Activated CD4-positive, alpha-beta T cell treated with anti-CD3 and anti-CD28 coated beads, Interleukin-2, amount 50 U/mL, for 1 hour (primary cell): ENCODE measurements around the gene KCNG4.

Experiments
- DNase-seq: peaks from one replicate; pipeline ENCODE4 v3.0.0-alpha.2; 2020

Gene KCNG4

DNA sequence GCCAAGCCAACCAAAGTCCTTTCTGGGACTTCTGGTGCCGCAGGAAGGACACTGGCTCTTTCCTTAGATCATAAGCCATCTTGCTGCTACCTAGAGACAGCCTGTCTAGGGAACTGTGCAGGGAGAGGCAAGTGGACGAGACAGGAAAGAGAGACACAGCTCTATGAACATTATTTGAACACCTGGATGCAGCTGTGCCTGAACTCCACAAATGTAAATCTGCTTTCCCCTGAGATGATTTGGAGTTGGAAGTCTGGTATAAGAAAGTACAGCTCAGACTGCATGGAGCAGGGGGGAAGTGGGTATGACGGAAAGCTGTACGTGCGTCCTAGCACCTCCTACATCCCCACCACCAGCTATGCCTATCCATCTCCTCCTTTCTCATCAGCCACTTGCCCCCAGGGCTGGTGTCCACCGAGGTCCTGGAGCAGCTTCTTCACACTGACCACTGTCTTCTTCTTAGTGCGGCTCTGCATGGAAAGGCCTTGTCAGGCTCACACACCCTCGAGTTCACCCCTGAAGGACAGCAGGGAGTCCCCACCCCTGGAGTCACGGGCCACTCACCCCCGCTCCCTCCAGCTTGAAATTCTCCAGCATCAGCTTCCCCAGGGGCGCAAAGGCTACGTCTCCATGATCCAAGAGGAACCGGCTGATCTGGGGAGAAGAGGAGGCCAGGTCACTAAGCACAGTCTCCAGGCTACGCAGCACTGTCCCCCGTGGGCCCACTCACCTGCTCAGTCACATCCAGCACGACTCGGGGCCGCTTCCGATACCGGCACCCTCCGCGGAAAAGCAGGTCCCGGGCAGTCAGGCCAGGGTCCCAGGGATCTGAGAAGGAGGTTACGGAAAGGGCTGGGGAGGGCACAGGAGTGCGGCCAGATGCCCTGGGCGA is 56.9 kb downstream of the KCNG4 start:
- DNase-seq = no peak

DNA sequence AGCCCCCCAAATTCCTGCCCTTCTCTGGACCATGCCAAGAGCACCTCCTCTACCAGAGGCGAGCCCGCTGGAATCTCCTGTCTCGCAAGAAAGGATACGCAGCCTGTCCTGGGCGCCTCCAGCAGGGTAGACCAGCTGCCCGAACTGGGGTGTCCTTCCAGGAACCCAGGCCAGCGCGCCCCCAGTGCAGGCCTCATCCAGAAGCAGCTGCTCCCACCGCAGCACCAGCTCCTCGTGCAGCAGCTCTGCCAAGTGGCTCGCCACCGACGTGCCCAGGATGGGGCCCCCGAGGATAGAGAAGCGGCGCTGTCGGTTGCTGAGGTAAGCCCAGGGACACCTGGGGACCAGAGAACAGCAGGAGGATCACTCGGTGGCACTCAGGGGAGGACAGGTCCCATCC is 57.7 kb downstream of the KCNG4 start:
- DNase-seq = no peak

DNA sequence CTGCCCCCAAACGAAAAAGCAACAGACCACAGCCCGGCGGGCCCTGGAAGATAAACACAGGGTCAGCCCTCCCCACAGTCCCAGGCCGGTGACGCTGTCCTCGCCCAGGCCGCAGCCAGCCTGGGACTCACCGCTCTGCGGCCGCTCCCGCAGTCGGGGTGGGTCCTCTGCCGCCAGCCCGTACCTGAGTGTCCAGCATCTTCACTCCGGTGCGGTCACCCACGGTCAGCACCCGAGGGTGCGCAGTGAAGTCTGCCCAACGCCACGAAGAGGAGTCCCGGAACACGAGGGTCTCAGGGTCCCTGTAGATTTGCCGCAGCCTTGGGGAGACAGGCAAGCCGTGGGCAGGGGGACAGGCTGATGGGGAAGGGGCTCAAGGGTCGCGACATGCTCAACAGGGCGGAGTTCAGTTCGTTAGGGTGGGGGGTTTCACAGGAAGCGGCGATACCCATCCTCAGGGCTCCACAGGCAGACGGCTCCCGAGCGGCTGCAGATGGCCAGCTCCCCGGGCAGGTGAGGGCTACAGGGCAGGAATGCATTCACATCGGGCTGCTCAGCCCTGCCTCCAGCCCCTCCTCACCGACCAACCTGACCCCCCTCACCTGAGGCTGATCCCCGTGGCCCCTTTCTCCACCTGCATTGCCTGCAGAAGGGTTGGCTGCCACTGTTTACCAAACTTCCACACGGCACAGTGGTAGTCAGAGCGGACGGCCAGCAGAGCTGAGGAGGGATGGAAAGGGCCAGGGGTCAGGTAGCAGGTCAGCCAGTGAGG is 58.5 kb downstream of the KCNG4 start:
- no peak for DNase-seq

DNA sequence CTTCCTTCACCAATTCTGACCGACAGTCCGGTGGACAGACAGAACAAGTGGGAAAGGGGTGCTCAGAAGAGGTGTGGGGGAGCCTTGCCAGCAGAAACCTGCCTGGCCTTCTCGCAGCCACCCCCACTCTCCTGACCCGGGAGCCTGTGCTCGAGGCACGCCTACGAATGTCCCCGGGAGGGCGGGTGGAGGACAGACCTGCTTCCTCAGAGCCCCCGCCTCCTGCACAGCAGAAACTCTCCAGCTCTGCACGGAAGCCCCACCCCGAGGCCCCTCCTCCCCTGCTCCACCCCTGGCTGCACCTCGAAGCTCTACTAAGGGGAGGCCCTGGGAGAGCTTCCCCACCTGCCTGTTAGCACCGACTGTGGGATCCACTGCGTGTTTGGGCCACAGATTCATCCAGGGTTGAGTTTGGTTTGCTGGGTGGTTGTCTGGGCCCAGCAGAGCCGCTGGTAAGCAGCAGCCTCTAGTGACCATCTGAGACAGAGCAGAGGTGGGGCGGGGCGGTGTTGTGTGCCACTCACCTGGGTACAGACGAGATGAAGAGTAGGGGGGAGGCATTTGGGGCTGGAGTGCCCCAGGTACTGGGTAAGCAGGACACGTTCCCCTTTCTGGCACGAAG is 59.2 kb downstream of the KCNG4 start:
- DNase-seq = no peak

DNA sequence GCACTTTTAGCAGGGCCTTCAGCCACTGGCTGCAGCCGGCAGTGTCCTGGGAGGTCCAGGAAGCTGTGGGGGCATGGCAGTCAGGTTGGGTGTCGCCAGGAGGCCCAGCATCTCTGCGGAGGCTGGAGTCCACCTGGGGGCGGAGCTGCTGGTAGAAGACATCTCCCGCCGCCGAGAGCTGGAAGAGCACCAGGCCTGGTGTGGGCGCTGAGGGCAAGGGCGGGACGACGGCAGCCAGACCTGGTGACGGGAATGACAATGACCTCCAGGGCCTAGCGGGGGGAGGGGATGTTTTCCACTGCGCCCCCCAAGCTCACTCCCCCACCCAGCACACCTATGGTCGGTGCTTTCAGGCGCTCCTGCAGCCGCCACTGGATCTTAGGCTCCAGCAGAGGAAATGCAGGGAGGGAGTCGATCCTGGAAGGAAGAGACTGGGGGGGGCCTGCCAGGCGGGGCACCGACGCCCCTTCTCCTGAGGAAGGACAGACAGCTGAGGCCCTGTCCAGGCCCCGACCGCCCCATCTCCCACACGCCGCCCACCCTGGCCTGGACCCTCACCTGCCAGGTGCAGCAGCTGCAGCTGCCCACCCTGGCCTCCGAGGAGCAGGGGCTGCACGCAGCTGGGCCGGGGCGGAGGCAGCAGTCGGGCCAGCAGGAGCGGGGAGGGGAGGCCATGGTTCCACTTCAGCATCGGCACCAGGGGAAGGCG is 60.0 kb downstream of the KCNG4 start:
- no peak for DNase-seq

DNA sequence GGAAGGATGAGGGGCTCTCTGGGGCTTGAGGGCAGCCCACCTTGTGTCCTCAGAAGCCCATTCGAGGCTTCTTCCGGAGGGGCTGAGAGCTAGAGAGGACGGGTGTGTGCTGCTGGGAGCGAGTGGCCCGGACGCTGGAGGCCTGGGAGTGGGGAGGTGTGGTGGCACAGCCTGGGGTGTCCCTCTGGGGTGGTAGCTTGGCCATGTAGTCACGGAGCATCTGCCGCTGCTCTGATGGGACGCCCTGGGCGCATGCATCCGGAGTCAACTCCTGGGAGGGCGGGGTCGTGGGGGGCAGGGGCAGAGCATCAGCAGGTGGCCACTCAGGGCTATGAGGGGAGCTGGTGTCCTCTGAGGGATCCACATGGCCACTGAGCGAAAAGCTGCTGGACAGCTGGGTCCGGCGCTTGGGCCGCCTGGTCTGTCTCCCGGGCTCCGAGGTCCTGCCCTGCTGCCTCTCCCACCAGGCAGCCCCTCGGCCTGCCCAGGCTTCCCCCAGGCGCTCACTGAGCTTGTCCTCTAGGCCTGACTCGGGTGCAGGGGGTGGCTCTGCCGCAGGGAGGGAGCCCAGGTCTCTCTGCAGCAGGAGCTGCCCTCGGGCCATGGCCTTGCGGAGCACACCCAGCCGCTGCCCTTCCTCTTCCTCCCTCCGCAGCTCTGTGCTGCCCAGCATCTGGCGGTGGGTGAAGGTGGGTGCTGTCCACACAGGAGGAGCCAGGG is 60.8 kb downstream of the KCNG4 start:
- DNase-seq = no peak

DNA sequence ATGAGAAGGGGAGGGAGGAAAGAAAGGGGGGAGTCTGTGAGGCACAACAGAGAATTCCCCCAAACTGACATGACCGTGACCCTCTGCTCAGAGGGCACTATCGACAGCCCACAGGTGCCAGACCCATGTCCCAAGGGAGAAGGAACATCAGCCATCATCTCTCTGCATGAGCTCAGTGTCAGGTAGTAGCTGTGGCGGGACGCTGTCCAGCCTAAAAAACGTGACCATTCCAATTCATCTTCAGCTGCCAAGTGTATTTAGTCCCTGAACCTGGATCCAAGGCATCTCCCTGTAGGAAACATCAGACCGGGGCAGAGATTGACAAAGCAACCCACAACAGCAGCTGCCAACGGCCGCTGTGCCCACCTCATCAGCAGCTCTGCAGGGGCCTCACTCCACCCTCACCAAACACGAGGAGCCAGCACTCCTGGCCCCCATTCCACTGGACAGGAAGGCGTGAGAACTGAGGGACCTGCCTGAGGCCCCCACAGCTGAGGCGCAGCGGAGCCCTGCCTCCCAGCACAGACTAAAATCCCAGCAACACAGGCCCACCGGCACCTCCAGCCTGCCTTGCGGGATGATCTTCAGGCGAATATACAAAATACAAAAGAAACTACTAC is 61.6 kb downstream of the KCNG4 start:
- DNase-seq = no peak

DNA sequence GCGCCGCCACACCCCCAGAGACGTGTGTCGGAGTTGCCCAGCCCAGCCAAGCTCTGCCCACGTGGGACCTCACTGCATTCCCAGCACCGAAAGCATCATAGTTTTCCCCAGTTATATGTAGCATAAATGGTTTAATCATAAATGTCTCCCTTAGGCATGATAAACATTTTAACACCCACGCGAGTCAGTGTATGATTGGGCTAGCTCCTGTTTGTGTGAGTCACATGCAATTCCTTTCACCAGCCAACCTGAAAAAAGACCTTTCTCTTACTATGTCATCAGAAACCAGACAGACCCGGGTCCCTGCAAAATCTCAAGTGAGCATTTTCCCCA is 62.1 kb downstream of the KCNG4 start:
- no peak for DNase-seq

DNA sequence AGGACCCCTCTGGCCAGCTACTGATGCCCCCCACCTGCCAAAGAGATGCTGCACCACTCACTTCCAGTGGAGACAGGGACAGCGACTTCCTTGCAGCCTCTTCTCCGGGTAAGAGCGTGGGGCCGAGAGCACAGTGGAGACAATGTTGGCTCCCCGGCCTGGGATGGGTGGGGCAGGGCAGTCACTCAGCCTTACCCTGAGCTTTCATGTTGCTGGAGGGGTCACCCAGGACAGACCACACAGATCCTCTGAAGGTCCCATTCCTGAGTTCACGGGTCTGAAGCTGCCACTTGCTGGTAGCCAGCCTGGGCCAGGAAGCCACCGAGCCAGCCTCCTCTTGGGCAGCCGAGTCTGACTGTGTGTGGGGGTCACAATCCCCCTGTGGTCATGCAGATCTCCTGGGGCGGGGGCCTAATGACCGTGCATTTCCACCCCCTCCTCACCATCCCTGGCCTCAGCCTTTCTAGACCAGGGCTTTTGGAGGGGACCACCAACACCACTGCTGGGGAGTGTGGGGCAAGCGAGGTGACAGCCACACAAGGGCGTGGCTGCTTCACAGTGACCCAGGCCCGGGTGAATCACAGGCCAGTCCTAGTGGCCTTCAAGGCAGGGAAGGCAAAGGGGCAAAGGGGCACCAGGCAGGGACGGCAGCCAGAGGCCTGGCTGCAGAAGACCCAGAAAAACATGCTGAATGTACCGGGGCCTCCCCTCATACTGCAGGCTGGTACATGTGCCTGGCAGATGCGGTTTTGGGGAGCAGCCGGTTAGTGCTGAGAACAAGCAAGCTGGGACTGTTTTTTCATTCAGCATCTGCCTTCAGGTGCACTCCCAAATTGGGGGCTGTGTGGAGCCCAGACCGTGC is 63.4 kb downstream of the KCNG4 start:
- DNase-seq = no peak

DNA sequence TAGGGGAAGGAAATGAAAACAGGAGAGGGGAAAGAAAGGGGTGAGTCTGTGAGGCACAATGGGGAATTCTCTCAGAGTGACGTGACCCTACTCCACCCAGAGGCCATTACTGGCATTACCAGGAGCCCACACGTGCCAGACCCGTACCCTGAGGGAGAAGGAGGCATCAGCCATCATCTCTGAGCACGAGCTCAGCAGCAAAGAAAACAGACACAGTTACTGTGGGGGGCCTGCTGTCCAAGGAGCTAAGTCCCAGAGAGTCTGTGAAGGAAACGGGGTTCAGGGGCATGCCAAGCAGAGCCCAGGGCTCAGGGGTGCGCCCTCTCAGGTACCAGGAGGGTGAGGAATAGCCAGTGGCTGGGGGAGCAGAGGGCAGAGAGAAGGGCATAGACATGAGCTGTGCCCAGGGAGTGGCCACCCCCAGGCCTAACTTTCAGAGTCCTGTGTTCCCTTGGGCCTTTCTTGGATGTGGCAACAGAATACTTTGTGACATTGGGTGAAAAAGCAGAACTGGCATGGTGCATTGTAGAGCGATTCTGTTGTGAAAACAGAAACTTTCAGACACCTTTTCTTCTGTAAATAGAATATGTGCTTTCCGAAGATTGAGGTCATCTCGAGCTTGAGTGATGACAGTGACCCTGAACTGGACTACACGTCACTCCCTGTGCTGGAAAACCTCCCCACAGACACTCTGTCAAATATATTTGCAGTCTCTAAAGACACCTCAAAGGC is 64.3 kb downstream of the KCNG4 start:
- peak; percentile 45 for DNase-seq

DNA sequence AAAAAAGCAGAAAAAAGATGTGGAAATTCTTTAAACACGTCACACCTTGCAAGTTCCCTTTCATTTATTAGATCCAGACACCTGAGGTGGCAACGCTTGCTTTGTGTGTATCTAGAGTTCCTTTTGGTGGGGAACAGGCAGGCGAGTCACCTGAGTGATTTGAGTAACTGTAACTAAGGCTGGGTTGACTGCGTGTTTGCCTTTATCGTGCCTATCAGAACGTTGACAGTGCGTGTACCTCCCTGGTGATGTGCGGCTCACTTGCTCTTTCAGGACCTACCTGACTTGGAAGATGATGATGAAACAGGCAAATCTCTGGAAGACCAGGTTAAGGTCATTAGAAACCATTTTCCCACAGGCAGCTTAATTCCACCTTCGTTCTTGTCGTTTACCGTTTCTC is 65.4 kb downstream of the KCNG4 start:
- no peak for DNase-seq

DNA sequence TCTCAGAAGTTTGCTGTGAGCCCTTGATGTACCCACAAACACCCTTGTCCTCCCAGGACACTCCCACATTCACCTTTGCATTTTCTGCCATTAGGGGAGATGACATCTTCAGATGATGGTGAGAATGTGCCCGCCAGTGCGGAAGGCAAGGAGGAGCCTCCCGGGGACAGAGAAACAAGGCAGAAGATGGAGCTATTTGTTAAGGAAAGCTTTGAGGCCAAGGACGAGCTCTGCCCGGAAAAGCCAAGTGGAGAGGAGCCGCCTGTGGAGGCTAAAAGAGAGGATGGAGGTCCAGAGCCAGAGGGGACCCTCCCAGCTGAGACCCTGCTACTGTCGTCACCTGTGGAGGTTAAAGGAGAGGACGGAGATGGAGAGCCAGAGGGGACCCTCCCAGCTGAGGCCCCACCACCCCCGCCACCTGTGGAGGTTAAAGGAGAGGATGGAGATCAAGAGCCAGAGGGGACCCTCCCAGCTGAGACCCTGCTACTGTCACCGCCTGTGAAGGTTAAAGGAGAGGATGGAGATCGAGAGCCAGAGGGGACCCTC is 70.0 kb downstream of the KCNG4 start:
- no peak for DNase-seq
